Astrocyte (in vitro differentiated cells and primary cell): ENCODE data around the gene ABHD2. TPM values are rescaled to one million over a fixed set of nuclear protein-coding genes. Genes with fewer than 3 reads are reported as not detected.

Source experiments
- DNase-seq: peaks from one replicate; pipeline ENCODE4 v3.0.0-alpha.2; 2010; ENCODE audit warnings: low read depth
- FAIRE-seq: peaks from 2 replicates; lab custom pipeline; 2011; peaks lifted over from hg19 to GRCh38; lab: Jason Lieb, UNC
- H2AFZ ChIP-seq: 2 replicates; pipeline ENCODE4 v1.6.0; 2012; ENCODE audit warnings: low read depth, low read length, inconsistent platforms
- H3K27ac ChIP-seq: 2 replicates; pipeline ENCODE4 v1.5.1; 2011; ENCODE audit warnings: low read depth, low read length, inconsistent platforms
- H3K27me3 ChIP-seq: 2 replicates; pipeline ENCODE4 v1.6.0; 2011; ENCODE audit warnings: low read length, inconsistent platforms; ENCODE audit not compliant: insufficient read depth
- H3K36me3 ChIP-seq: 2 replicates; pipeline ENCODE4 v1.5.1; 2011; ENCODE audit warnings: low read length, inconsistent platforms; ENCODE audit not compliant: insufficient read depth
- H3K4me1 ChIP-seq: 2 replicates; pipeline ENCODE4 v1.5.1; 2011; ENCODE audit warnings: low read length, inconsistent platforms; ENCODE audit not compliant: insufficient read depth
- H3K4me2 ChIP-seq: 2 replicates; pipeline ENCODE4 v1.6.0; 2012; ENCODE audit warnings: low read length, inconsistent platforms
- H3K4me3 ChIP-seq: 2 replicates; pipeline ENCODE4 v1.5.1; 2011; ENCODE audit warnings: low read depth, mild to moderate bottlenecking, low read length, inconsistent platforms; ENCODE audit not compliant: insufficient read depth
- H3K79me2 ChIP-seq: 2 replicates; pipeline ENCODE4 v1.6.0; 2012; ENCODE audit warnings: mild to moderate bottlenecking, low read length, inconsistent platforms; ENCODE audit not compliant: insufficient read depth
- H3K9ac ChIP-seq: 2 replicates; pipeline ENCODE4 v1.6.0; 2012; ENCODE audit warnings: mild to moderate bottlenecking, low read length, inconsistent platforms
- H3K9me3 ChIP-seq: 2 replicates; pipeline ENCODE4 v1.5.1; 2012; ENCODE audit warnings: low read depth, mild to moderate bottlenecking, low read length, inconsistent platforms; ENCODE audit not compliant: insufficient read depth
- H4K20me1 ChIP-seq: 2 replicates; pipeline ENCODE4 v1.6.0; 2012; ENCODE audit warnings: low read length, inconsistent platforms; ENCODE audit not compliant: insufficient read depth
- H3K27ac Mint-ChIP-seq: one replicate; pipeline ENCODE4 v1.8.0; 2021; ENCODE audit warnings: mild to moderate bottlenecking, mixed read lengths; ENCODE audit not compliant: unreplicated experiment
- H3K27me3 Mint-ChIP-seq: one replicate; pipeline ENCODE4 v1.8.0; 2021; ENCODE audit warnings: low read depth, mixed read lengths; ENCODE audit not compliant: unreplicated experiment
- H3K36me3 Mint-ChIP-seq: one replicate; pipeline ENCODE4 v1.8.0; 2021; ENCODE audit warnings: low read depth, mixed read lengths; ENCODE audit not compliant: unreplicated experiment
- H3K4me1 Mint-ChIP-seq: one replicate; pipeline ENCODE4 v1.8.0; 2021; ENCODE audit warnings: low read depth, mixed read lengths; ENCODE audit not compliant: unreplicated experiment
- H3K4me3 Mint-ChIP-seq: one replicate; pipeline ENCODE4 v1.8.0; 2021; ENCODE audit warnings: mild to moderate bottlenecking, moderate library complexity, mixed read lengths; ENCODE audit not compliant: unreplicated experiment
- H3K9me3 Mint-ChIP-seq: one replicate; pipeline ENCODE4 v1.8.0; 2021; ENCODE audit warnings: mild to moderate bottlenecking, mixed read lengths; ENCODE audit not compliant: unreplicated experiment
- CTCF ChIP-seq: IDR thresholded peaks from 2 replicates; pipeline ENCODE4 v1.5.1; 2011; ENCODE audit warnings: low read depth, mild to moderate bottlenecking, inconsistent platforms, low read length, moderate library complexity; ENCODE audit not compliant: insufficient read depth
- EZH2 ChIP-seq: IDR thresholded peaks from 2 replicates; pipeline ENCODE4 v1.6.1; 2012; ENCODE audit warnings: mild to moderate bottlenecking, low read length, inconsistent platforms; ENCODE audit not compliant: insufficient read depth
- total RNA-seq: library from RNA; stranded (reverse); gene quantifications from 2 replicates; pipeline ENCODE4 v1.2.1, GENCODE V29; 2021

The ABHD2 gene
- total RNA-seq, 1 donor from 2014 or later: 41.3 TPM

DNA sequence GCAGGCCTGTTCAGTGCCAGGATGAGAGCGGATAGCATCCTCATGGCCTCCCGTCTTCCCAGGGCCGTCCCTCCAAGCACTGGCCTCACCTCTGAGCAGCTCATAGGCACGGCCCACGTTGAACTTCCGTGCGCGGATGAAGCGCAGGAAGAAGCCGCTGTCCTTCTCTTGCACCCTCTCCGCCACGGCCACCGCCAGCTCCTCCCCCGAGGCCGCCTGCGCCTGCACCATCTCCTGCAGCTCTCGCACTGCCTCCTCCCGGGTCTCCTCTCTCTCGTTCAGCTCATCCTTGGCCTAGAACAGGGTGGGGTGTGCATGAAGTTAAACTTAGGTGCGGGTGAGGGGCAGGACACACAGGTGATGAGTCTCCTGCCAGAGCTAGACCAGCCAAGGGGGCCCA is 128.8 kb downstream of the ABHD2 start:
- FAIRE-seq: no peak
- H3K4me3 ChIP-seq: no peak overlapping the region
- H4K20me1 ChIP-seq: no peaks in the 10 kb centered on the region
- H3K4me1 Mint-ChIP-seq: no peaks in the 10 kb centered on the region
- no peaks in the 10 kb centered on the region for H3K9me3 ChIP-seq
- H3K27ac ChIP-seq: no peak overlapping the region
- no peaks in the 10 kb centered on the region for H3K79me2 ChIP-seq
- peaks cover 4% of the 10 kb centered on the region for H3K27me3 ChIP-seq
- TF ChIP-seq EZH2 (no peak), CTCF (no peak)
- H3K27me3 Mint-ChIP-seq: peaks cover 22% of the 10 kb centered on the region
- H3K4me1 ChIP-seq: peaks cover 4% of the 10 kb centered on the region
- no peak overlapping the region for H3K9ac ChIP-seq
- no peak for DNase-seq
- H3K4me3 Mint-ChIP-seq: no peak overlapping the region
- H3K27ac Mint-ChIP-seq: no peak overlapping the region
- H3K9me3 Mint-ChIP-seq: no peaks in the 10 kb centered on the region
- no peaks in the 10 kb centered on the region for H3K36me3 Mint-ChIP-seq
- H2AFZ ChIP-seq: no peak overlapping the region
- no peaks in the 10 kb centered on the region for H3K36me3 ChIP-seq
- no peak overlapping the region for H3K4me2 ChIP-seq

GRCh38 chr15:89217686-89218376 is 129.6 kb downstream of the ABHD2 start:
- Mint-ChIP-seq H3K4me1 (no peaks in the 10 kb centered on the region), H3K27me3 (peaks cover 22% of the 10 kb centered on the region), H3K4me3 (no peak overlapping the region), H3K36me3 (no peaks in the 10 kb centered on the region), H3K27ac (no peak overlapping the region), H3K9me3 (no peaks in the 10 kb centered on the region)
- Histone ChIP-seq H3K27me3 (peaks cover 4% of the 10 kb centered on the region), H3K4me3 (no peak overlapping the region), H3K9ac (no peak overlapping the region), H3K79me2 (no peaks in the 10 kb centered on the region), H3K9me3 (no peaks in the 10 kb centered on the region), H3K36me3 (no peaks in the 10 kb centered on the region), H4K20me1 (no peaks in the 10 kb centered on the region), H2AFZ (no peak overlapping the region), H3K27ac (no peak overlapping the region), H3K4me2 (no peak overlapping the region), H3K4me1 (peaks cover 4% of the 10 kb centered on the region)
- no peak for DNase-seq
- TF ChIP-seq CTCF (no peak), EZH2 (no peak)
- FAIRE-seq: no peak

DNA sequence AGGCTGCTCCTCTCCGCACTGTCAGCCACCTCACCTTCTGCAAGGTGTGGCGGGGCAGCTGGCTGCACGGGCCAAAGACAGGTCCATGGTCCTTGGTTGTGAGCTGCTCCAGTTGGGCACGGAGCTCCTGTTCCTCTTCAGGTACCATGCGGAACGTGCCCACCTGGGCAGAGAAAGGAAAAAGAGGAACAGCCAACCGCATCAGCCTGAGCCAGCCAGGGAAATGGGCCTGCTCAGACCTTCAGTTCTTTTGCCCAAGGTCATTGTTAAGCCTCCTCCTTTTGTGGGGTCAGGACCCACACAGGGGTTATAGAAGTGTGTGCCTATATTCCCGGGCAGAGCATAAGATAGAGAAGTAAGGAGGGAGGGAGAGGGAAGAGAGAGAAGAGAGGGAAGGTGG is 130.3 kb downstream of the ABHD2 start:
- Histone ChIP-seq H3K36me3 (no peaks in the 10 kb centered on the region), H3K27me3 (peaks cover 4% of the 10 kb centered on the region), H3K4me1 (peaks cover 4% of the 10 kb centered on the region), H2AFZ (no peak overlapping the region), H4K20me1 (no peaks in the 10 kb centered on the region), H3K4me3 (no peak overlapping the region), H3K9me3 (no peaks in the 10 kb centered on the region), H3K4me2 (no peak overlapping the region), H3K27ac (no peak overlapping the region), H3K79me2 (no peaks in the 10 kb centered on the region), H3K9ac (no peak overlapping the region)
- Mint-ChIP-seq H3K9me3 (no peaks in the 10 kb centered on the region), H3K27me3 (peaks cover 22% of the 10 kb centered on the region), H3K27ac (no peak overlapping the region), H3K36me3 (no peaks in the 10 kb centered on the region), H3K4me3 (no peak overlapping the region), H3K4me1 (no peaks in the 10 kb centered on the region)
- FAIRE-seq (no peak), DNase-seq (no peak)
- TF ChIP-seq CTCF: no peak
